Skeletal muscle satellite cell (primary cell): ENCODE data around the gene MT3.
"Not testable (repeated sequence)": the region's sequence is repeated elsewhere in the genome, so short reads cannot be mapped to it uniquely, and the experiment has no call there.

ENCODE experiments used
- H3K27me3 ChIP-seq: 2 replicates; pipeline ENCODE4 v1.7.0; 2013; ENCODE audit warnings: low read length; ENCODE audit not compliant: control insufficient read depth, insufficient read depth
- H3K36me3 ChIP-seq: 2 replicates; pipeline ENCODE4 v1.7.0; 2013; ENCODE audit warnings: mild to moderate bottlenecking, control low read depth, low read length; ENCODE audit not compliant: insufficient read depth
- H3K4me1 ChIP-seq: 2 replicates; pipeline ENCODE4 v1.7.0; 2013; ENCODE audit warnings: low read length; ENCODE audit not compliant: control insufficient read depth, insufficient read depth
- H3K4me2 ChIP-seq: 2 replicates; pipeline ENCODE4 v1.7.0; 2013; ENCODE audit warnings: mild to moderate bottlenecking, low read length
- H3K4me3 ChIP-seq: 2 replicates; pipeline ENCODE4 v1.7.0; 2013; ENCODE audit warnings: low read length
- H3K9ac ChIP-seq: 2 replicates; pipeline ENCODE4 v1.7.0; 2013; ENCODE audit warnings: mild to moderate bottlenecking, low read depth, low read length, moderate library complexity
- H3K9me3 ChIP-seq: replicated peaks from 2 replicates; pipeline ENCODE4 v1.7.0; 2013; ENCODE audit warnings: mild to moderate bottlenecking, control low read depth, low read length

The MT3 gene

DNA sequence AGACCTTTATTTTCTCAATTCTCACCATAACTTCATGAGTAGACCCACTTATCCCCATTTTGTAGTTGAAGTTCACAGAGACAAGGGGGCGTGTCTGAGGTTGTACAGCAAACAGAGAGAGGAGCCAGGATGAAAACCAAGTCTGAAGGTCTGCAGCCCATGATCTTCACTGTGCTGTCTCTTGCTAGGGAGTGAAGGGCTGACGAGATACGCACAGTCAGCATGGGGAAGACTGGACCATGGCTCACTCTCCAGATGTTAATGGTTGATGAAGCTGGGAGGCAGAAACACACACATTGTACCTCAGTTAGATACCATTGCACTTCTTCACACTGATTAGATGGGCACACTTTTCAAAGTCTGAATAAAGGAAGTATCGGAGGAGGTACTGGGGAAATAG, 30.2 kb upstream of the MT3 start:
- Histone ChIP-seq H3K9ac (no peak overlapping the region), H3K36me3 (no peaks in the 10 kb centered on the region), H3K4me1 (peaks cover 10% of the 10 kb centered on the region), H3K27me3 (peaks cover 40% of the 10 kb centered on the region), H3K4me3 (no peak overlapping the region), H3K4me2 (no peak overlapping the region), H3K9me3 (no peaks in the 10 kb centered on the region)

GRCh38 chr16:56560447-56560846, 28.9 kb upstream of the MT3 start:
- Histone ChIP-seq H3K9me3 (no peaks in the 10 kb centered on the region), H3K36me3 (no peaks in the 10 kb centered on the region), H3K27me3 (peaks cover 40% of the 10 kb centered on the region), H3K9ac (no peak overlapping the region), H3K4me1 (peaks cover 10% of the 10 kb centered on the region), H3K4me2 (no peak overlapping the region), H3K4me3 (no peak overlapping the region)

DNA sequence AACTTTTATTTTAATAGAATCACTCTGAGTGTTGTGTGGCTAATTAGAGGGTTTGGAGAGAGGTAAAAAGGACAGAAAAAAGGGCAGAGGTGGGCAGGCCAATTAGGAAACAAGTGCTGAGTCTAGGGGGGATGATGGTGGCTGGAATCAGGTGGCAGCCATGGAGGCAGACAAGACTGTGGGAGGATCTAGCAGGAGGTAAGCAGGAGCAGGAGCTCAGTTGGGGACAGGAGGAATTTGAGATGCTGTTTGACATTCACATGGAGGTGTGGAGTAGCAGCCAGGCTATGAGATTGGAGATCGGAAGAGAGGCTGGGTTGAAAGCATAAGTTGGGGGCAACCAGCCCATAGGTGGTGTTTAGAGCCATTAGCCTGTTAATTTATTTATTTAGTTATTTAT, 28.2 kb upstream of the MT3 start:
- peaks cover 39% of the 10 kb centered on the region for H3K27me3 ChIP-seq
- H3K9me3 ChIP-seq: no peaks in the 10 kb centered on the region
- H3K4me3 ChIP-seq: no peak overlapping the region
- no peak overlapping the region for H3K4me2 ChIP-seq
- no peaks in the 10 kb centered on the region for H3K36me3 ChIP-seq
- H3K9ac ChIP-seq: no peak overlapping the region
- H3K4me1 ChIP-seq: peaks cover 10% of the 10 kb centered on the region

DNA sequence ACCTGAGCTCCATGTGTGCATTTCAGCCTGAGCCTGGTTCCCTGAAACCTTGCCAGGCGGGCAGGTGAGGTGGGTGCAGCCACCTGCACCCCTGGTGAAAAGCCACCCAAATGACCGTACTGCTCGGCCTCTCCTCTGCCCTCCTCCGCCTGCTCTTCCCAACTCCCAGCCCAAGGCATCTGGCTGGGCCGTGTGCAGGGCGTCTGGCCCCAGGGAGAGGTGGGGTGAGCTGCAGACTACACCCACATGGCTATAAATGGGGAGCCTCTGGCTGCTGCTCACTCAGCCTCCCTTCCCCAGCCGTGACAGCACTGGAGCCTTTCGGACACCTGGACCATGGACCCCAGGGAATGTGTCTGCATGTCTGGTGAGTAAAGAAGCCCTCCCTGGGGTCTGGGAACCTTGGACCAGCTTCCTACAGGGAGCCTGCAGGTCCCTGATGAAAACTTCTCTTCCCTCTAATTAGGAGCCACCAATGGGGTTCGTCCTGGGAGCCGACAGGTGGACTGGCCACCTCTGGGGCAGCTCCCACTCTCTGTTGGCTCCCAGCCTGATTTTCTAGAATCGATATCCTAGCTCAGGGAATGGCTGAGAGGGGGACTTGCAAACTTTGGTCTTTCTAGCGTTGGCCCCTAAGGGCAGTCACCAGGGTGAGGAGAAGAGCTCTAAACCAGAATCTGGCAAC, 24.4 kb upstream of the MT3 start, which contains the start of gene MT4:
MT4 (plus strand) TSS at position 281 of the 685 bp plus-strand sequence; CDS start at position 337, 56 bp downstream.
- Histone ChIP-seq H3K4me3 (no peak within 1 kb of the TSS), H3K4me2 (no peak within 1 kb of the TSS), H3K9ac (no peak within 1 kb of the TSS), H3K4me1 (no peaks in the 10 kb centered on the region), H3K27me3 (peaks cover 60% of the 10 kb centered on the region), H3K36me3 (no peaks in the 10 kb centered on the region), H3K9me3 (no peaks in the 10 kb centered on the region)

DNA sequence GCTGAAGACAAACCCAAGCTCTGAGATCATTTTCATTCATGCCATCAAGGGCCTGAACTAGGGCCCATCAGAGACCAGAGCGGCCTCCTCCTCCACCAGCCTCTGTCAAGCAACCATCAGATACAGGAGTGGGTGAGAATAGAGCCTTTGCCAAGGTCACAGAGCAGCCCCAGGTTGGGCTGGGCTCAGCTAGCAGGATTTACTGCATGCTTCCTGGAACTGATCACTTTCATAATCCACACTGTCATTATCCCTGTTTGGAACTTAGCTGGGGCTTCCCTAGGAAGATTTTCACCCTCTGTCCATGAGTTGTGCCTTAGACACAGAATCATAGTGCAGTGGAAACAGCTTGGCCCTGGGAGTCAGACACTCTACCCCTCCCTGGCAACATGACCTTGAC, 19.4 kb upstream of the MT3 start:
- Histone ChIP-seq H3K4me2 (no peak overlapping the region), H3K4me1 (no peaks in the 10 kb centered on the region), H3K36me3 (no peaks in the 10 kb centered on the region), H3K9me3 (peaks cover 4% of the 10 kb centered on the region), H3K4me3 (no peak overlapping the region), H3K27me3 (peaks cover 61% of the 10 kb centered on the region), H3K9ac (no peak overlapping the region)

DNA sequence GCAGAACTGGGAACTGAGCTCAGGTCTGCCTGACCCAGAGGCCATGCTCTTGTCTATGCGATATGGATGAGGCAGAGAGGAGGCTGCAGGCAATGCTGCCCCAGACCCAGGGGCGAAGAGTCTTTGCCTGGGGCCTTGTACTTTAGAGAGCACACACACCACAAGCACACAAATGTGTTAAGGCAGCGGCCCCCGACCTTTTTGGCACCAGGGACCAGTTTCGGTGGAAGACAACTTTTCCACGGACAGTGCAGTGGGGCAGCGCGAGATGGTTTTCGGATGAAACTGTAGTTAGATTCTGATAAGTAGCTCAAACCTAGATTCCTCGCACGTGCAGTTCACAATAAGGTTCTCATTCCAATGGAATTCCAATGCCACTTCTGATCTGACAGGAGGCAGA, 17.8 kb upstream of the MT3 start:
- Histone ChIP-seq H3K27me3 (peaks cover 48% of the 10 kb centered on the region), H3K9me3 (peaks cover 4% of the 10 kb centered on the region), H3K9ac (no peak overlapping the region), H3K4me3 (no peak overlapping the region), H3K4me1 (no peaks in the 10 kb centered on the region), H3K4me2 (no peak overlapping the region), H3K36me3 (no peaks in the 10 kb centered on the region)

GRCh38 chr16:56574625-56575024, 14.7 kb upstream of the MT3 start:
- Histone ChIP-seq H3K27me3 (peaks cover 25% of the 10 kb centered on the region), H3K36me3 (no peaks in the 10 kb centered on the region), H3K9me3 (peaks cover 4% of the 10 kb centered on the region), H3K4me1 (no peaks in the 10 kb centered on the region), H3K4me2 (no peak overlapping the region), H3K4me3 (no peak overlapping the region), H3K9ac (no peak overlapping the region)

DNA sequence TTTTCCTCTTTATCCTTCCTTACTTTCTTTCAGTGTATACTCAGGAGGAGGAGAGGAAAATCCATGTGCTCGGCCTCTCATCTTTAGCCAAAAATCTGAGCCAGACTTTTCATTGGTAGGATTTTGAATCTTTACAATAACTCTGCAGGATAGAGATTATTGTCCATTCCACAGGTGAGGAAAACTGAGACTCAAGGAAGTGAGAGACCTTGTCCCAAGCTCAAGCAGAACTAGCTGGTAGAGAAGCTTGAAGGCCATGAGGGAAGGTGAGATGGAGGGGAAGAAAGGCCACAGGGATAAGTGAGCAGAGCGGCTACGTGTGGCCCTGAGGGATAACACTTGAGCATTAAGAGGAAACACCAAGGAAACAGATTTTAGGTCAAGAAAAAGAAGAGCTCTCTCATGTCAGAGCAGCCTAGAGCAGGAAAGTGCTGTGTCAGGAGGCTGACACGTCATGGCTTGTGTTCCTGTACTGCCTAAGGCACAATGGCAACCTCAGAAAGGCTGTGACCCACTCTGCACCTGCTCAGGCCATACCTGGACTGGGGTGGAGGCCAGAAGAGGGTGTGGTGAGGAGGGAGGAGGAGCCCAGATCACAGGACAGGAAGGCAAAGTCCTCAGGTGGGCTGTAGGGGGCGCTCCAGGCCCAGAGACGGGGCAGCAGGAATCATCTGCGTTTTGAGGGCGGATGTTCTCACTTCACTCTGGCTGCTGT, 12.6 kb upstream of the MT3 start:
- no peak overlapping the region for H3K4me2 ChIP-seq
- H3K36me3 ChIP-seq: no peaks in the 10 kb centered on the region
- no peak overlapping the region for H3K4me3 ChIP-seq
- no peaks in the 10 kb centered on the region for H3K4me1 ChIP-seq
- peaks cover 12% of the 10 kb centered on the region for H3K27me3 ChIP-seq
- peaks cover 4% of the 10 kb centered on the region for H3K9me3 ChIP-seq
- H3K9ac ChIP-seq: no peak overlapping the region

GRCh38 chr16:56577300-56577625, 12.1 kb upstream of the MT3 start:
- no peak overlapping the region for H3K4me2 ChIP-seq
- H3K4me1 ChIP-seq: no peaks in the 10 kb centered on the region
- H3K9me3 ChIP-seq: peaks cover 4% of the 10 kb centered on the region
- peaks cover 9% of the 10 kb centered on the region for H3K27me3 ChIP-seq
- no peak overlapping the region for H3K9ac ChIP-seq
- no peak overlapping the region for H3K4me3 ChIP-seq
- no peaks in the 10 kb centered on the region for H3K36me3 ChIP-seq

GRCh38 chr16:56580391-56581048, 8.8 kb upstream of the MT3 start:
- Histone ChIP-seq H3K4me3 (no peak overlapping the region), H3K36me3 (no peaks in the 10 kb centered on the region), H3K27me3 (peaks cover 19% of the 10 kb centered on the region), H3K9ac (no peak overlapping the region), H3K9me3 (no peaks in the 10 kb centered on the region), H3K4me2 (no peak overlapping the region), H3K4me1 (no peaks in the 10 kb centered on the region)

GRCh38 chr16:56582911-56583310, 6.4 kb upstream of the MT3 start:
- not testable (repeated sequence) for H3K36me3 ChIP-seq, H3K4me3 ChIP-seq, H3K4me2 ChIP-seq, H3K9me3 ChIP-seq, H3K9ac ChIP-seq, H3K4me1 ChIP-seq
- H3K27me3 ChIP-seq: peaks cover 40% of the 10 kb centered on the region
